Ovary (tissue), 9 donors: ENCODE results near the gene RBM11. TPM values are rescaled to one million over a fixed set of nuclear protein-coding genes. Genes with fewer than 3 reads are reported as not detected.

Experiments used
- DNase-seq, 5 donors: peaks; one replicate each; pipeline ENCODE4 v3.0.0-alpha.2; 2019 to 2020
- H3K27ac ChIP-seq, 2 donors: fragments of 200-600 bp; one replicate each; pipeline versions ENCODE4 v1.5.1 to v1.8.0; 2019 to 2022
- H3K27me3 ChIP-seq: fragments of 200-600 bp; one replicate; pipeline ENCODE4 v1.8.0; 2022
- H3K36me3 ChIP-seq: fragments of 200-600 bp; sonication (generic); one replicate; pipeline ENCODE4 v1.5.1; 2019
- H3K4me1 ChIP-seq: one replicate; pipeline ENCODE4 v1.8.1; 2013; ENCODE audit warnings: mild to moderate bottlenecking, moderate library complexity; ENCODE audit not compliant: insufficient read depth
- H3K4me3 ChIP-seq: fragments of 200-600 bp; sonication (generic); one replicate; pipeline ENCODE4 v1.5.1; 2017
- H3K9me3 ChIP-seq, 2 donors: fragments of 200-600 bp in 1 of 2; sonication (generic) in 1 of 2; one replicate each; pipeline versions ENCODE4 v1.5.1 to v1.8.1; 2013 to 2019; ENCODE audit warnings: mild to moderate bottlenecking in 1 of 2, moderate library complexity in 1 of 2
- EP300 ChIP-seq: sonication (generic); formaldehyde crosslinking; IDR thresholded peaks from one replicate; pipeline ENCODE4 v1.6.1; 2017; ENCODE audit warnings: antibody characterized with exemption
- POLR2A ChIP-seq: fragments of 450-650 bp; IDR thresholded peaks from one replicate; pipeline ENCODE4 v1.6.1; 2017; ENCODE audit warnings: antibody characterized with exemption, mild to moderate bottlenecking, moderate library complexity
- WGBS, 3 donors: extraction: QIAGEN DNeasy Blood & Tissue Kit in 1 of 3; methylation state at CpG; one replicate each; pipeline versions ENCODE4 v1.1.5 to v1.1.7; 2013 to 2017; 5-methylcytosine and 5-hydroxymethylcytosine counted together
- intact Hi-C, 4 donors: fragments of 100-400 bp; cut with DNase I; formaldehyde crosslinking; loops; one replicate each; pipeline versions ENCODE4 v1.11.0 to v1.15.1; 2022 to 2023
- polyA plus RNA-seq, 2 donors: library from polyadenylated mRNA; stranded (reverse); fragments of 200-250 nt in 1 of 2; fragments of 350-450 nt in 1 of 2; fragmentation: Illumina TruSeq in 1 of 2; extraction: RNeasy Lipid Tissue Mini Kit (QIAGEN cat#74804) in 1 of 2; gene quantifications; one replicate each; pipeline ENCODE4 v1.2.3, GENCODE V29; 2013 to 2014
- total RNA-seq, 7 donors: library from RNA; depleted of rRNA in 2 of 7; stranded (reverse); fragments of >200 nt in 2 of 7; fragmentation: NEBNext Ultra II Directional in 3 of 7; extraction: Animal tissue kit (Norgen Biotek cat#: 25700) in 3 of 7; gene quantifications; one replicate each; pipeline versions ENCODE4 v1.1.0 to v1.2.4, GENCODE V29; 2016 to 2023
- TF ChIP-seq, protein P1 (sequence below), 3 donors: fragments of 450-650 bp in 2 of 3; fragments of 200-600 bp in 1 of 3; IDR thresholded peaks; one replicate each; pipeline versions ENCODE4 v1.5.1 to v1.8.0; 2016 to 2022; ENCODE audit warnings: antibody characterized with exemption in 3 of 3, mild to moderate bottlenecking in 1 of 3
- donor health status: DM: no; HTN: no; CAD: no; lungs with moderate emphysema.
- donor health status: DM: no; HTN: no; CAD: no.
- donor health status: Bipolar disorder and iron deficiency.
- donor health status: DM: yes; HTN: yes; CAD: no.
- donor health status: DM: no; HTN: no; CAD: no.
- donor health status: DM: yes; HTN: yes; CAD: no.

The RBM11 gene
- total and polyA plus RNA-seq, 9 donors = 4.8 to 9.2 (median 7.2) TPM

DNA sequence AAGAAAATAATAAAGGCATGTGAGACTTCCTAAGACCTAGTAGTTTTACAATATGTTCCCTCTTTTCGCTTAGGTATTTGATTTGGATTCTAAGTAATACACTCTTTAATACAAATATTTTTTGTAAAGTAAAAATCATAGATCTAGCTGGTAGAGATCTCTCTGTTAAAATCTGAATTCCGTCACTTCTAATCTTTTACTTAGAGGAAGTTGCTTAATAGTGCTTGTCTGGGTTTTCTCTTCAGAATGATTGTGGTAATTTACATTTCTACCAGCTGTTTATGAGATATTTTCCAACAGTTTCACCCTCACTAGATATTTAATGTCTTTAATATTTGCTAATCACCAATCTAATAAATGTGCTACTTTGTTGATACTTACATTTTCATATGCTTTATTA, 23.3 kb downstream of the RBM11 start:
- H3K36me3 ChIP-seq = no peaks in the 10 kb centered on the region
- no peaks in the 10 kb centered on the region for H3K27me3 ChIP-seq
- no peak for DNase-seq
- H3K4me1 ChIP-seq = no peaks in the 10 kb centered on the region
- intact Hi-C loops = no loop called here
- no peak overlapping the region for H3K4me3 ChIP-seq
- H3K27ac ChIP-seq = no peak overlapping the region
- WGBS, 3 donors = 57 to 72% (median 64%) methylated on average over 2 of the region's 2 CpGs
- H3K9me3 ChIP-seq = no peaks in the 10 kb centered on the region
- no peak for TF ChIP-seq EP300
- TF ChIP-seq POLR2A = no peak
- TF ChIP-seq, protein P1, sequence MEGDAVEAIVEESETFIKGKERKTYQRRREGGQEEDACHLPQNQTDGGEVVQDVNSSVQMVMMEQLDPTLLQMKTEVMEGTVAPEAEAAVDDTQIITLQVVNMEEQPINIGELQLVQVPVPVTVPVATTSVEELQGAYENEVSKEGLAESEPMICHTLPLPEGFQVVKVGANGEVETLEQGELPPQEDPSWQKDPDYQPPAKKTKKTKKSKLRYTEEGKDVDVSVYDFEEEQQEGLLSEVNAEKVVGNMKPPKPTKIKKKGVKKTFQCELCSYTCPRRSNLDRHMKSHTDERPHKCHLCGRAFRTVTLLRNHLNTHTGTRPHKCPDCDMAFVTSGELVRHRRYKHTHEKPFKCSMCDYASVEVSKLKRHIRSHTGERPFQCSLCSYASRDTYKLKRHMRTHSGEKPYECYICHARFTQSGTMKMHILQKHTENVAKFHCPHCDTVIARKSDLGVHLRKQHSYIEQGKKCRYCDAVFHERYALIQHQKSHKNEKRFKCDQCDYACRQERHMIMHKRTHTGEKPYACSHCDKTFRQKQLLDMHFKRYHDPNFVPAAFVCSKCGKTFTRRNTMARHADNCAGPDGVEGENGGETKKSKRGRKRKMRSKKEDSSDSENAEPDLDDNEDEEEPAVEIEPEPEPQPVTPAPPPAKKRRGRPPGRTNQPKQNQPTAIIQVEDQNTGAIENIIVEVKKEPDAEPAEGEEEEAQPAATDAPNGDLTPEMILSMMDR (IDR thresholded peaks at IDR 0.05) = no peak

DNA sequence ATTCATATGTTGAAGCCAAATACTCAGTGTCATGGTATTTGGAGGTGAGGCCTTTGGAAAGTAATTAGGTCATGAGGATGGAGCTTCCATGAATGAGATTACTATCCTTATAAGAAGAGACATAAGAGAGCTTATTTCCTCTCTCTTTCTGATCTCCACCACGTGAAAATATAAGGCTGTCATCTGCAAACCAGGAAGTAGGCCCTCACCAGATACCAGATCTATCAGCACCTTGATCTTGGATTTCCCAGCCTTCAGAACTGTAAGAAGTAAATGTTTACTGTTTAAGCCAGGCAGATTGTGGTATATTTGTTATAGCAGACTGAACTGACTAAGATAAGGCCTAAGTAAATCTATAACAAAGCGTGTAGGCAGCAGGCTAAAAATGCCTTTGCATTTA, 25.3 kb downstream of the RBM11 start:
- no peaks in the 10 kb centered on the region for H3K4me1 ChIP-seq
- DNase-seq = no peak
- TF ChIP-seq, protein P1 (IDR thresholded peaks at IDR 0.05) = no peak
- TF ChIP-seq POLR2A = no peak
- intact Hi-C loops = no loop called here
- H3K9me3 ChIP-seq = no peaks in the 10 kb centered on the region
- no peak overlapping the region for H3K27ac ChIP-seq
- WGBS, 3 donors = 42 to 44% (median 44%) methylated on average over 2 of the region's 2 CpGs
- no peaks in the 10 kb centered on the region for H3K27me3 ChIP-seq
- no peak overlapping the region for H3K4me3 ChIP-seq
- no peaks in the 10 kb centered on the region for H3K36me3 ChIP-seq

GRCh38 chr21:14243461-14243860, 27.5 kb downstream of the RBM11 start:
- no peak for TF ChIP-seq POLR2A
- TF ChIP-seq, protein P1 (IDR thresholded peaks at IDR 0.05) = no peak
- TF ChIP-seq EP300 = no peak
- no peak for DNase-seq
- Histone ChIP-seq H3K4me1 (no peaks in the 10 kb centered on the region), H3K27me3 (no peaks in the 10 kb centered on the region), H3K27ac (no peak overlapping the region), H3K4me3 (no peak overlapping the region), H3K36me3 (no peaks in the 10 kb centered on the region), H3K9me3 (no peaks in the 10 kb centered on the region)
- intact Hi-C loops = no loop called here
- WGBS, 3 donors = 35 to 63% (median 37%) methylated on average over 1 of the region's 1 CpG

GRCh38 chr21:14243874-14244273, 27.9 kb downstream of the RBM11 start:
- no peak overlapping the region for H3K27ac ChIP-seq
- no peaks in the 10 kb centered on the region for H3K4me1 ChIP-seq
- TF ChIP-seq, protein P1 (IDR thresholded peaks at IDR 0.05) = no peak
- TF ChIP-seq POLR2A = no peak
- no peak for TF ChIP-seq EP300
- no peaks in the 10 kb centered on the region for H3K36me3 ChIP-seq
- H3K27me3 ChIP-seq = no peaks in the 10 kb centered on the region
- intact Hi-C loops = no loop called here
- WGBS, 3 donors = 9 to 29% (median 15%) methylated on average over 2 of the region's 2 CpGs
- H3K9me3 ChIP-seq = no peaks in the 10 kb centered on the region
- no peak for DNase-seq
- H3K4me3 ChIP-seq = no peak overlapping the region

DNA sequence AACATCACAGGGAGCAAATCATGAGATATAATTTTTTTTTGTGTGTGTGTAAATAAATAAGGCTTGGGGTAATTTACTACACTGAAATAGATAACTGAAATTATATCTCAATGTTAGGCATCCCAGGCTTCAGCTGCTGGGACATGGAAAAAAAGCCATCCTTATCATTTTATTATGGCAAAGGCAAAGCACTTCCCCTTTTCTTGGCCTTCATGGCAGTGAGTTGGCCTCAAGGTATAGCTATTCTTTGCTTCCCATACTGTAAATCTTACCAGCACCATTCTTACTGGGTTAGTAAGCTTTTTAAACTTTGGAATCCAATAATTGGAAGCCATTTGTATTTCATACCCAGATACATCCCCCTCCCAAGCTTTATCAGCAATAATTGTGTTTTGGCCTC, 29.0 kb downstream of the RBM11 start:
- Histone ChIP-seq H3K4me1 (no peaks in the 10 kb centered on the region), H3K4me3 (no peak overlapping the region), H3K27ac (no peak overlapping the region), H3K27me3 (no peaks in the 10 kb centered on the region), H3K9me3 (no peaks in the 10 kb centered on the region), H3K36me3 (no peaks in the 10 kb centered on the region)
- intact Hi-C loops = no loop called here
- DNase-seq = no peak
- TF ChIP-seq, protein P1 (IDR thresholded peaks at IDR 0.05) = no peak
- TF ChIP-seq EP300 (no peak), POLR2A (no peak)
